ENCODE measurements around the gene PRKAR1B.
"Not testable (repeated sequence)": the region's sequence is repeated elsewhere in the genome, so short reads cannot be mapped to it uniquely, and the experiment has no call there.

PRKAR1B gene

GRCh38 chr7:630111-630511, 97.0 kb downstream of the PRKAR1B start:
- H3K9me3 Mint-ChIP-seq = peaks cover 6 to 7% of the 10 kb centered on the region in 2 donors
- no peak overlapping the region for H3K4me3 Mint-ChIP-seq
- H3K27me3 Mint-ChIP-seq = no peaks in the 10 kb centered on the region
- DNase-seq (no peak), ATAC-seq (no peak)
- no peak overlapping the region for H3K27ac Mint-ChIP-seq
- H3K4me1 Mint-ChIP-seq = peaks cover 6% of the 10 kb centered on the region

- Mint-ChIP-seq H3K9me3 (peaks cover 15 to 18% of the 10 kb centered on the region in 2 donors), H3K4me3 (no peak overlapping the region), H3K27me3 (no peaks in the 10 kb centered on the region), H3K27ac (no peak overlapping the region), H3K4me1 (peaks cover 6% of the 10 kb centered on the region)
- no peak for ATAC-seq
- DNase-seq = no peak
These were observed 98.3 kb downstream of the PRKAR1B start for GRCh38 chr7:628826-629225.

GRCh38 chr7:628402-628763, 98.7 kb downstream of the PRKAR1B start:
- no peak overlapping the region for H3K4me3 Mint-ChIP-seq
- DNase-seq (no peak), ATAC-seq (no peak)
- H3K9me3 Mint-ChIP-seq = peaks cover 18 to 22% of the 10 kb centered on the region in 2 donors
- H3K4me1 Mint-ChIP-seq = peaks cover 8% of the 10 kb centered on the region
- no peak overlapping the region for H3K27ac Mint-ChIP-seq
- no peaks in the 10 kb centered on the region for H3K27me3 Mint-ChIP-seq

- no peak for DNase-seq
- H3K4me1 Mint-ChIP-seq = peaks cover 13% of the 10 kb centered on the region
- H3K4me3 Mint-ChIP-seq = no peak overlapping the region
- H3K27me3 Mint-ChIP-seq = no peaks in the 10 kb centered on the region
- peaks cover 24 to 28% of the 10 kb centered on the region in 2 donors for H3K9me3 Mint-ChIP-seq
- no peak overlapping the region for H3K27ac Mint-ChIP-seq
- peak; percentile 49 for ATAC-seq
These were observed 99.2 kb downstream of the PRKAR1B start for GRCh38 chr7:627661-628401.

GRCh38 chr7:625376-625971, 101.6 kb downstream of the PRKAR1B start:
- no peak for ATAC-seq
- H3K27me3 Mint-ChIP-seq = no peaks in the 10 kb centered on the region
- no peak overlapping the region for H3K4me3 Mint-ChIP-seq
- DNase-seq = no peak
- peaks cover 18% of the 10 kb centered on the region for H3K4me1 Mint-ChIP-seq
- H3K9me3 Mint-ChIP-seq = peaks cover 41 to 51% of the 10 kb centered on the region in 2 donors
- H3K27ac Mint-ChIP-seq = no peak overlapping the region

GRCh38 chr7:623464-623863, 103.6 kb downstream of the PRKAR1B start:
- Mint-ChIP-seq H3K9me3 (peaks cover 52 to 63% of the 10 kb centered on the region in 2 donors), H3K4me3 (no peak overlapping the region), H3K27ac (no peak overlapping the region), H3K4me1 (peaks cover 39% of the 10 kb centered on the region), H3K27me3 (no peaks in the 10 kb centered on the region)
- ATAC-seq (no peak), DNase-seq (no peak)

- Mint-ChIP-seq H3K27me3 (no peaks in the 10 kb centered on the region), H3K4me3 (no peak overlapping the region), H3K4me1 (peaks cover 54% of the 10 kb centered on the region), H3K27ac (no peak overlapping the region), H3K9me3 (peaks cover 52 to 63% of the 10 kb centered on the region in 2 donors)
- DNase-seq (no peak), ATAC-seq (no peak)
These were observed 105.4 kb downstream of the PRKAR1B start for GRCh38 chr7:621572-622285.

- ATAC-seq = no peak
- no peak for DNase-seq
- no peaks in the 10 kb centered on the region for H3K27me3 Mint-ChIP-seq
- H3K4me1 Mint-ChIP-seq = peaks cover 62% of the 10 kb centered on the region
- H3K27ac Mint-ChIP-seq = peak overlapping the region in 1 of 2 donors; percentile 100
- peaks cover 49 to 59% of the 10 kb centered on the region in 2 donors for H3K9me3 Mint-ChIP-seq
- H3K4me3 Mint-ChIP-seq = no peak overlapping the region
These were observed 106.2 kb downstream of the PRKAR1B start for GRCh38 chr7:620885-621284.

- peak; percentile 61 for ATAC-seq
- H3K4me3 Mint-ChIP-seq = peak overlapping the region; percentile 87 to 92
- peak overlapping the region; percentile 98 to 100 for H3K27ac Mint-ChIP-seq
- peak in 1 of 2 donors; percentile 40 for DNase-seq
- no peaks in the 10 kb centered on the region for H3K27me3 Mint-ChIP-seq
- H3K4me1 Mint-ChIP-seq = peaks cover 71% of the 10 kb centered on the region
- H3K9me3 Mint-ChIP-seq = peaks cover 45 to 55% of the 10 kb centered on the region in 2 donors
These were observed 107.0 kb downstream of the PRKAR1B start for GRCh38 chr7:620056-620455.

- ATAC-seq (no peak), DNase-seq (no peak)
- Mint-ChIP-seq H3K4me1 (peaks cover 77% of the 10 kb centered on the region), H3K27ac (peak overlapping the region; percentile 98 to 100), H3K27me3 (no peaks in the 10 kb centered on the region), H3K4me3 (peak overlapping the region; percentile 87 to 92), H3K9me3 (peaks cover 38 to 48% of the 10 kb centered on the region in 2 donors)
These were observed 107.7 kb downstream of the PRKAR1B start for GRCh38 chr7:619368-619840.

- peak; percentile 79 for ATAC-seq
- Mint-ChIP-seq H3K4me3 (peak overlapping the region; percentile 87 to 92), H3K9me3 (peaks cover 37 to 44% of the 10 kb centered on the region in 2 donors), H3K4me1 (peaks cover 84% of the 10 kb centered on the region), H3K27ac (peak overlapping the region; percentile 98 to 100), H3K27me3 (no peaks in the 10 kb centered on the region)
- peak; percentile 64 to 81 for DNase-seq
These were observed 108.3 kb downstream of the PRKAR1B start for GRCh38 chr7:618539-619367.

GRCh38 chr7:617614-618538, 109.2 kb downstream of the PRKAR1B start:
- H3K4me1 Mint-ChIP-seq = peaks cover 85% of the 10 kb centered on the region
- H3K4me3 Mint-ChIP-seq = peak overlapping the region; percentile 87 to 92
- no peaks in the 10 kb centered on the region for H3K27me3 Mint-ChIP-seq
- peaks cover 28 to 35% of the 10 kb centered on the region in 2 donors for H3K9me3 Mint-ChIP-seq
- DNase-seq = peak; percentile 48 to 71
- peak overlapping the region; percentile 98 to 100 for H3K27ac Mint-ChIP-seq
- peak; percentile 69 for ATAC-seq

GRCh38 chr7:613442-614140, 113.5 kb downstream of the PRKAR1B start:
- DNase-seq (no peak), ATAC-seq (no peak)
- H3K27me3 Mint-ChIP-seq = no peaks in the 10 kb centered on the region
- H3K4me1 Mint-ChIP-seq = peaks cover 92% of the 10 kb centered on the region
- peak overlapping the region in 1 of 2 donors; percentile 82 for H3K27ac Mint-ChIP-seq
- H3K4me3 Mint-ChIP-seq = peak overlapping the region; percentile 87 to 92
- peaks cover 12 to 14% of the 10 kb centered on the region in 2 donors for H3K9me3 Mint-ChIP-seq

GRCh38 chr7:611837-612236, 115.2 kb downstream of the PRKAR1B start:
- Mint-ChIP-seq H3K9me3 (peaks cover 12 to 14% of the 10 kb centered on the region in 2 donors), H3K27ac (peak overlapping the region in 1 of 2 donors; percentile 28), H3K4me1 (peaks cover 93% of the 10 kb centered on the region), H3K4me3 (peak overlapping the region; percentile 52 to 73)
- H3K27me3 Mint-ChIP-seq, DNase-seq, ATAC-seq: not testable (repeated sequence)

Data from stimulated activated naive CD8-positive, alpha-beta T cell treated with anti-CD3 and anti-CD28 coated beads, Interleukin-15, amount 100 ng/mL, for 72 hours (primary cell).